Neuronal stem cell (in vitro differentiated cells): ENCODE data around the gene LCOR.

Experiments
- DNase-seq: peaks from one replicate; pipeline ENCODE4 v3.0.0-alpha.2; 2013; ENCODE audit warnings: low spot score
- H2AFZ ChIP-seq: one replicate; pipeline ENCODE4 v1.6.1; 2013; ENCODE audit warnings: mild to moderate bottlenecking, low read length, inconsistent platforms
- H2AK5ac ChIP-seq: 2 replicates; pipeline ENCODE4 v1.6.1; 2013; ENCODE audit warnings: low read depth, mild to moderate bottlenecking, inconsistent platforms, low read length, moderate library complexity, mixed read lengths
- H2BK120ac ChIP-seq: 2 replicates; pipeline ENCODE4 v1.6.1; 2013; ENCODE audit warnings: low read depth, mild to moderate bottlenecking, inconsistent platforms, low read length, moderate library complexity, mixed read lengths
- H2BK12ac ChIP-seq: one replicate; pipeline ENCODE4 v1.6.1; 2013; ENCODE audit warnings: low read length, inconsistent platforms
- H2BK15ac ChIP-seq: 2 replicates; pipeline ENCODE4 v1.6.1; 2013; ENCODE audit warnings: mild to moderate bottlenecking, low read length, inconsistent platforms, mixed read lengths
- H2BK5ac ChIP-seq: one replicate; pipeline ENCODE4 v1.6.1; 2013; ENCODE audit warnings: inconsistent platforms, mild to moderate bottlenecking, low read length, moderate library complexity
- H3K14ac ChIP-seq: one replicate; pipeline ENCODE4 v1.6.1; 2013; ENCODE audit warnings: low read length, inconsistent platforms
- H3K18ac ChIP-seq: 2 replicates; pipeline ENCODE4 v1.6.1; 2013; ENCODE audit warnings: low read length, inconsistent platforms
- H3K23ac ChIP-seq: 2 replicates; pipeline ENCODE4 v1.6.1; 2013; ENCODE audit warnings: low read depth, mild to moderate bottlenecking, mixed read lengths, low read length, inconsistent platforms; ENCODE audit not compliant: poor library complexity
- H3K27ac ChIP-seq: replicated peaks from 3 replicates; pipeline ENCODE4 v1.5.1; 2013; ENCODE audit warnings: low read length, inconsistent platforms
- H3K27me3 ChIP-seq, 3 experiments: 2 replicates each; pipeline ENCODE4 v1.6.1; 2013; ENCODE audit warnings: low read length in 3 of 3, mild to moderate bottlenecking in 2 of 3, inconsistent platforms in 1 of 3, low read depth in 1 of 3, mixed read lengths in 1 of 3, moderate library complexity in 1 of 3; ENCODE audit not compliant: control insufficient read depth in 3 of 3, insufficient read depth in 3 of 3
- H3K36me3 ChIP-seq, 2 donors: replicated peaks in 1 of 2; 2 replicates each; pipeline ENCODE4 v1.6.1; 2013; ENCODE audit warnings: low read length in 2 of 2; ENCODE audit not compliant: control insufficient read depth in 2 of 2, insufficient read depth in 2 of 2
- H3K4ac ChIP-seq: 2 replicates; pipeline ENCODE4 v1.6.1; 2013; ENCODE audit warnings: inconsistent platforms, mild to moderate bottlenecking, low read length, moderate library complexity
- H3K4me1 ChIP-seq, 2 donors: 1 replicate in 1 of 2; 2 replicates in 1 of 2; pipeline ENCODE4 v1.6.1; 2013; ENCODE audit warnings: low read length in 2 of 2, low read depth in 1 of 2; ENCODE audit not compliant: control insufficient read depth in 2 of 2, insufficient read depth in 1 of 2
- H3K4me2 ChIP-seq: one replicate; pipeline ENCODE4 v1.6.1; 2013; ENCODE audit warnings: mild to moderate bottlenecking, low read length, inconsistent platforms; ENCODE audit not compliant: insufficient read depth, poor library complexity, severe bottlenecking
- H3K4me3 ChIP-seq, 2 donors: 2 replicates each; pipeline ENCODE4 v1.5.1; 2013; ENCODE audit warnings: low read length in 2 of 2, mild to moderate bottlenecking in 2 of 2, inconsistent platforms in 1 of 2, moderate library complexity in 1 of 2
- H3K79me1 ChIP-seq: one replicate; pipeline ENCODE4 v1.6.1; 2013; ENCODE audit warnings: low read depth, mild to moderate bottlenecking, inconsistent platforms, low read length, moderate library complexity
- H3K9ac ChIP-seq: one replicate; pipeline ENCODE4 v1.6.1; 2013; ENCODE audit warnings: mild to moderate bottlenecking, low read depth, low read length, inconsistent platforms; ENCODE audit not compliant: poor library complexity
- H3K9me3 ChIP-seq, 2 donors: replicated peaks in 1 of 2; 2 replicates each; pipeline versions ENCODE3 to v1.6.1; 2013; ENCODE audit warnings: low read length in 2 of 2, mild to moderate bottlenecking in 2 of 2, inconsistent platforms in 1 of 2, low read depth in 1 of 2, mixed read lengths in 1 of 2, moderate library complexity in 1 of 2; ENCODE audit not compliant: control insufficient read depth in 2 of 2, insufficient read depth in 1 of 2
- H4K8ac ChIP-seq: one replicate; pipeline ENCODE4 v1.6.1; 2013; ENCODE audit warnings: low read depth, mild to moderate bottlenecking, inconsistent platforms, low read length, moderate library complexity
- H4K91ac ChIP-seq: one replicate; pipeline ENCODE4 v1.6.1; 2013; ENCODE audit warnings: low read length, low read depth, mild to moderate bottlenecking, inconsistent platforms; ENCODE audit not compliant: poor library complexity
- WGBS, 2 donors: extraction: QIAGEN DNeasy Blood & Tissue Kit; methylation state at CpG; one replicate each; pipeline ENCODE4 v1.1.7; 2013; ENCODE audit warnings: missing lambda C conversion rate in 2 of 2, mixed read lengths in 1 of 2; ENCODE audit not compliant: insufficient read length in 2 of 2, insufficient replicate concordance in 1 of 2; ENCODE audit errors: extremely low coverage in 2 of 2; 5-methylcytosine and 5-hydroxymethylcytosine counted together

LCOR gene

GRCh38 chr10:97022616-97023015 is 190.5 kb downstream of the LCOR start:
- Histone ChIP-seq H3K18ac (peak overlapping the region; percentile 15), H2BK5ac (no peak overlapping the region), H3K36me3 (no peaks in the 10 kb centered on the region), H3K14ac (no peak overlapping the region), H2BK15ac (no peak overlapping the region), H3K9me3 (no peaks in the 10 kb centered on the region), H4K91ac (no peak overlapping the region), H2AFZ (no peak overlapping the region), H4K8ac (no peak overlapping the region), H3K4me1 (peaks cover 20 to 42% of the 10 kb centered on the region in 2 donors), H3K23ac (no peak overlapping the region), H3K9ac (no peak overlapping the region), H3K4me3 (no peak overlapping the region), H3K79me1 (no peaks in the 10 kb centered on the region), H3K4me2 (no peak overlapping the region), H3K4ac (no peak overlapping the region), H3K27ac (peak overlapping the region; percentile 13), H2BK12ac (no peak overlapping the region), H2AK5ac (no peak overlapping the region), H3K27me3 (peaks cover 0 to 6% (median 0%) of the 10 kb centered on the region in 3 experiments), H2BK120ac (no peak overlapping the region)
- no peak for DNase-seq
- WGBS, 2 donors, result no CpG with 5 or more reads among the region's 7 CpGs

GRCh38 chr10:97023401-97024167 is 191.5 kb downstream of the LCOR start:
- H3K27me3 ChIP-seq, result peaks cover 0 to 6% (median 0%) of the 10 kb centered on the region in 3 experiments
- no peak overlapping the region for H2BK15ac ChIP-seq
- no peak overlapping the region for H2BK120ac ChIP-seq
- no peaks in the 10 kb centered on the region for H3K9me3 ChIP-seq
- no peak overlapping the region for H3K18ac ChIP-seq
- peaks cover 20 to 42% of the 10 kb centered on the region in 2 donors for H3K4me1 ChIP-seq
- no peak overlapping the region for H3K9ac ChIP-seq
- no peak overlapping the region for H2AFZ ChIP-seq
- no CpG with 5 or more reads among the region's 14 CpGs for WGBS, 2 donors
- no peak overlapping the region for H4K8ac ChIP-seq
- no peak overlapping the region for H3K27ac ChIP-seq
- no peak overlapping the region for H2BK12ac ChIP-seq
- no peak overlapping the region for H3K4me2 ChIP-seq
- no peaks in the 10 kb centered on the region for H3K36me3 ChIP-seq
- no peak overlapping the region for H2BK5ac ChIP-seq
- H3K4me3 ChIP-seq, result no peak overlapping the region
- H3K14ac ChIP-seq, result no peak overlapping the region
- no peak overlapping the region for H2AK5ac ChIP-seq
- H3K79me1 ChIP-seq, result no peaks in the 10 kb centered on the region
- H4K91ac ChIP-seq, result no peak overlapping the region
- H3K23ac ChIP-seq, result no peak overlapping the region
- no peak for DNase-seq
- H3K4ac ChIP-seq, result no peak overlapping the region

- Histone ChIP-seq H3K79me1 (no peaks in the 10 kb centered on the region), H4K8ac (no peak overlapping the region), H2BK5ac (no peak overlapping the region), H2AK5ac (no peak overlapping the region), H2BK12ac (no peak overlapping the region), H3K27me3 (peaks cover 0 to under 1% (median 0%) of the 10 kb centered on the region in 3 experiments), H3K9me3 (no peaks in the 10 kb centered on the region), H3K4me2 (no peak overlapping the region), H3K18ac (no peak overlapping the region), H3K4ac (no peak overlapping the region), H3K23ac (no peak overlapping the region), H2BK15ac (no peak overlapping the region), H3K27ac (no peak overlapping the region), H3K4me1 (peaks cover 19 to 39% of the 10 kb centered on the region in 2 donors), H2AFZ (no peak overlapping the region), H3K36me3 (no peaks in the 10 kb centered on the region), H4K91ac (no peak overlapping the region), H3K4me3 (no peak overlapping the region), H2BK120ac (no peak overlapping the region), H3K9ac (no peak overlapping the region), H3K14ac (no peak overlapping the region)
- DNase-seq, result no peak
- no CpG with 5 or more reads among the region's 13 CpGs for WGBS, 2 donors
These were observed 192.3 kb downstream of the LCOR start for GRCh38 chr10:97024168-97025073.
